Right lung (tissue), 5 donors: ENCODE measurements around the gene FAM98A. TPM values are rescaled to one million over a fixed set of nuclear protein-coding genes. Genes with fewer than 3 reads are reported as not detected.

Experiments used
- polyA plus RNA-seq, 5 donors: library from polyadenylated mRNA; unstranded; fragments of 120-200 nt; gene quantifications; one replicate each; pipeline versions ENCODE4 v1.2.1 to v1.2.3, GENCODE V29; 2013; ENCODE audit warnings: inconsistent platforms in 1 of 5, low replicate concordance in 1 of 5; ENCODE audit not compliant: insufficient read length in 5 of 5, insufficient read depth in 1 of 5

FAM98A gene
- polyA plus RNA-seq, 5 donors = 29.2 to 39.2 (median 33.3) TPM

Other genes starting within 250 kb of the FAM98A start
- gene RASGRP3, start 122.7 kb downstream of the FAM98A start, polyA plus RNA-seq = 10 to 100 TPM; 22.8 to 43.0 (median 32.7) TPM